ENCODE results near the gene PAM.

Gene PAM

DNA sequence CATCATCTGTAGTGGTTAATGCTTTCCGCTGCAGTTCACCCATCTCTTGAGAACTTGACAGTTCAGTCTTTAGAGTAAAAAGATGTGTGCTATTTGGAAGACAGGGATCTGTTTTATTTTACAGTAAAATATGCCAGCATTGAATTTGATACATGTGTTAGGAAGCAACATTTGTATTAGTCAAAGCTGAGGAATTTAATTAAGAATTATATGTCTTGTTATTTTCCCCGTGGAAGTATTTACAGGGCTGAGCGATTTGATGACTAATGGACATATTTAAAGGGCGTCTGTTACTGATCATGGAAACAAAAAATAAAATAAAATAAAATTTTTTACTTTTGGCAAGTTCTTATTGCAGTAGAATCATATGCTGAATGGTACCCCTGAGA, 101.3 kb downstream of the PAM start:
- FAIRE-seq: no peak

DNA sequence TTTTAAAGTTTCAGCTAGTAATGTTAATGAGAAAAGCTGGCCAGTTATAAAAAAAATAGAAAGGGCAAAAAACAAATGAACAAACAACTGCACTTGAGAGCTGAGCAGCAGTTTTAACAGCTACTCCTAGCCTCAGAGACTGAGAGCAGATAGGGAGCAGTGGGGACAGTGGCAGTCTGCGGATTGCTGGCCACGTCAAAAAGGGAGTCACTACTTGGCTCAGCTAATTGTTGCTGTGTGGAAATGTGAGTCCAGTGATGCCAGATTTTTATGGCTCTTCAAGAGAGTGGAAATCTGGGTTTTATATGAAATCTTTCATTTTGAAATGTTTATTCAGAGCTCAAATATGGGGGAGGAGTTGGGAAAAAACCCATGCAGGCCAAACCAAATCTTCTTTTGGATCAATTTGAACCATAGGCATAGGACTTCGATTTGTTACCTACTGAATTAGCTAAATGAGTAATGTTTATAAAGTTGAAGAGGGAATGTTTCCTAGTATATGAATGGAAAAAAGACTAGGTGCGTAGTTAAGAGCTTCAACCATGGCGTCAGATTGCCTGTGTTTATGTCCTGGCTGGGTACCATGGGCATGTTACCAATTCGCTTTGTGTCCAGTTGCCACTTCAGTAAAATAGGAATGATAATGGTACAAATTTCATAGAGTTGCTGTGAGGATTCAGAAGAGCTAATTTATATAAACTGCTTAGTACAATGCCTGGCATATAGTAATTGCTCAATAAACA, 102.1 kb downstream of the PAM start:
- DNase-seq (ENCODE audit: insufficient read length, low spot score) (no peak), FAIRE-seq (no peak)

More for the DNA sequence above, 101.3 kb downstream of the PAM start:
- DNase-seq (ENCODE audit: insufficient read length, low spot score): peak; percentile 21

DNA sequence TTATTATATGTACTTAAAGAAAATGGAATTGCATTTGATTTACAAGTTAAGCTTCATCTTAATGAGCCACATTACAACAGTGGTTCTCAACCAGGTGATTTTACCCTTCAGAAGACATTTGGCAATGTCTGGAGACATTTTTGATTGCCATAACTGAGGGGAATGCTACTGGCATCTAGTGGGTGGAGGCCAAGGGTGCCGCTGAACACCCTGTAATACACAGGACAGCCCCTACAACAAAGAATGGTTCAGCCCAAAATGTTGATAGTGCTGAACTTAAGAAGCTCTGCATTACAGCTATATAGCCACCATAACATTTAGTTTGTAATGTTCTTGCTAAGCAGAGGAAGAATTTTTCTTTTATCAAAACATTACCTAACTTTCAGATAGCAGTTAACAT, 103.1 kb downstream of the PAM start:
- FAIRE-seq: no peak
- DNase-seq (ENCODE audit: insufficient read length, low spot score): no peak

DNA sequence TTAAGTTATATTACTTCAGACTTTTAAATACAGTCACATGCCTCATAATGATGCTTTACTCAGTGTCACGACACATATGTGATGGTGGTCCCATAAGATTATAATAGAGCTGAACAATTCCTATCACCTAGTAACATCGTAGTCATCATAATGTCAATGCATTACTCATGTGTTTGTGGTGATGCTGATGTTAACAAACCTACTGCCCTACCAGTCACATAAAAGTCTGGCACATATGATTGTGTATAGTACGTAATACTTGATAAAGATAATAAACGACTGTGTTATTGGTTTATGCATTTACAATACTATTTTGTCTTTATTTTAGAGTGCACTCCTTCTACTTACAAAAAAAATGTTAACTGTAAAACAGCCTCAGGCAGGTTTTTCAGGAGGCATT, 103.7 kb downstream of the PAM start:
- FAIRE-seq (peak; percentile 80), DNase-seq (ENCODE audit: insufficient read length, low spot score) (no peak)

DNA sequence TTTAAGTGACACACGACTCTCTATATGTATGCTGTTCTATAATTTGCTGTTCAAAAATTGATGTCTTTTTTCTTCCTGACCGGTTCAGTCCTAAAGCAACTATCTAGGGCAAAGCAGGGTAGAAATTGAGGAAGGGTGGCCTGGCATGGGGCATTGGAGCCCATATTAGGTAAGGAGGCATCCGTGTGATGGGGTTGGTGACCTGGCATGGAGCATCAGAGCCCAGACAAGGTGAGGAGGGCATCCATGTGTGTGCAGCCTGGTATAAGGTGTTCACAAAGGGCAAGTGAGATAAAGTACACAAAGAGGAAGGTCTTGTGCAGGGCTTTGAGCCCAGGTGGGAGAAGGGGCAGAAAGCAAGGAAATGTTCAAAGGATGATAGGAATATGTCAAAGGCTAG, 104.9 kb downstream of the PAM start:
- no peak for FAIRE-seq

DNA sequence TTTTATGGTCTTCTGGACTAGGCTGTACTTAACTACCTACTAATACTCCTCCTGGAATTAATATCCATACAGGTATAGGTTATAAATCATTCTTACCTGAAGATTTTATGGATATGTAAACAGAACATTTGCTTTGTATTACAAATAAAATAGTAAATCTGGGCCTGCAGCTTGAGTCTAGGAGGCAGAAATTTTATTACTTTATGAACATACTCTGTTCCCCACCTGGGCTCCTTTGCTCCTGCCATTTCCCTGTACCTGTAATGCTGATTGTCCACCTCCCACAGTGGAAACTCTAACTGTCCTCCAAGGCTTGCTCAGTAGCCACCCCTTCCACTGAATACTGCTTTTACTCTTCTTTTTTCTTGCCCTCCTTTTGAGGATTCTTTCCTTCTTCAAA, 108.0 kb downstream of the PAM start:
- FAIRE-seq (no peak), DNase-seq (ENCODE audit: insufficient read length, low spot score) (no peak)

More for the DNA sequence above, 104.9 kb downstream of the PAM start:
- DNase-seq (ENCODE audit: insufficient read length, low spot score): no peak

DNA sequence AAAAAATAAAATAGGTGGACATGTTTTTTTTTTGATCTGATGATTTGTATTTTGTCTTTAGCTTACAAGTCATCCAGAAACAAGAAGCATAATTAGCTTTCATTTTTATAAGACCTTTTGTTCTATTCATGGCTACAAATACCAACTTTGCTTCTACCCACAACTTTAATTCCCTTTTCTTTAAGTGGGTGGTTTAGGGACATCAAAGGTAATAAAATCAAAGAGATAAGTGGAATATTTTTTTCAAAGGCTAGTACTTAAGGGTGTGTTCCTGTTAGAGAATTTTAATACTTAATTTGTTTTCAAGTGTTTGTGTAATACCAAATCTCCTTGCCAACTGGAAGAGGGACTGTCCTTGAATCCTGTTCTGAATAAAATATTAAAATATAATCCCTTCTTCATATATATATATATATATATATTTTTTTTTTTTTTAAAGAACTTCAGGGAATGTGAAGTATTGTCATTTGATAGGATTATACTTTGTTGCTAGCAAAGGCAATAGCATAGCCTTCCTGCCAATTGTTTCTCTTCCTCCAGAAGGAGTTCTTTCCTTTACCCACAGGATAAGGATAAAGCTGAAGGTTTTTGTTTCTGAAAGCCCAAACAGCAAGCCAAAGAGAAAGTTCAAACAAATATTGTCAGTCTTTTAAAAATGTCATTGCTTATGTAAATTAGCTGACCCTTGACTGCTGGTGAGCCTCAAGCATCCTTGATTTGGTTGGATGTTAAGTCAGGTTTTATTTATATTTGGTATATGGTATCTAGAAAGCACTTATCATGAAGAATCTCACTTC, 108.9 kb downstream of the PAM start:
- DNase-seq (ENCODE audit: insufficient read length, low spot score) (no peak), FAIRE-seq (no peak)

DNA sequence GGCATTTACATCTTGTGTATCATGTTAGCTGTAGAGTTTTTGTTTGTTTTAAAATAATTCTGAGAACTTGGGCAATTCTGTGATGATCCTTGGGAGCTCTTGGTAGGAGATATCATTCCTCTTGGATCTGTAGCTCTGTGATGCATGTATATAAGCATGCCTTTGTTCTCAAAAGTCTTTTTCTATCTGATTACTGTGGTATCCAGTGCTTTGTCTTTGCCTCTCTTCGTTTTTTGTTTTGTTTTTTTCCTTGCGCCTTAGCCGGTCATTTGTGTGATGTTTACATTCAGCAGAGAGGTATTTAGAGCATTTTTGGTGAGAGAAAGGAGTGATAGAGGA, 110.0 kb downstream of the PAM start:
- FAIRE-seq (no peak), DNase-seq (ENCODE audit: insufficient read length, low spot score) (no peak)

DNA sequence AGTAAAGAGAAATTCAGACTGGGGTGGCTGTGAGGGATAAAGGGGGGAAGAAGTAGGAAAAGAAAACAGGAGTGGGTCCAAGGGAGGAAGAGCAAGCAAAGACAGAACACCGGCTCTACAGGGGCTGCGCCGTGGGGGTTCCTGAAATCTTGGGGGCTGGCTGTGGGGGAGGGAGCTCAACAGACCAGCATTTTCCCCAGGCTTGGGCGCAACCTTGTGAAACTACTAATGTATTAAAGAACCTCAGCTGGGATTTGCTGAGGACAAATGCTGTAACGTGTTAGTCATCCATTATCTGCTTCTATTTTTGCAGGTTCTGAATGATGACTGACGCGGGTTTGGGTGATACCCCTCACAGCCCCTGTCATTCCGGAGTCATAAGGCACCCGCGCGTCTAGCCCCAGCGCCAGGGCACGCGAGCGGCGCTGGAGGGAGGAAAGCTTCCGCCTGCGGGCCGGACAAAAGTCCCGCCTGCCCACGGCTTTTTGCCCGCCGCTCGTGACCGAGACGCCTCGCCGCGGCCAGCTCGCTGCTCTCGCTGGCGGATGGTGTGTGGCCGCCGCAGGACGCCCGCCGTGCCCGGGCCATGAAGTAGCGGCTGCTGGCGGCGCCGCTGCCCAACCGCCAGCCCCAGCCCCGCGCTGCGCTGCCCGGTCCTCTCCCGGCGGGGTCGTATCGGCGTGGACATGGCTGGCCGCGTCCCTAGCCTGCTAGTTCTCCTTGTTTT, 110.6 kb downstream of the PAM start:
- FAIRE-seq: no peak
- peak; percentile 50 for DNase-seq (ENCODE audit: insufficient read length, low spot score)

DNA sequence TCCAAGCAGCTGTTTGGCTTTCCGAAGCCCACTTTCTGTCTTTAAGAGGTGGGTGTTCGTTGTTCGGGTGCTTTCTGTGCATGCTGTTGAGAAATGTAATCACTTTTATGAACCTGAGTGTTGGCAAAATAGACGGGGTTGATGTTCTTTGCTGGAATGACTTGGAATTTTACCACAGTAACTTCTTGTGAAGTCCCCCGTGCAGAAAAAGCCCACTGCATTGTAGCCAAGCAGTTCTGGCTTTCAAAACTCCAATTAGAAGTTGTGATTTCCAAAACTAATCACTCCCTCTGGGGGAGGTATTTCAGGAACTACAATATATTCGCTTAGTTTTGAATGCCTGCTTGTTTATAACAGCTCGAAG, 111.1 kb downstream of the PAM start:
- DNase-seq (ENCODE audit: insufficient read length, low spot score): no peak
- FAIRE-seq: no peak

DNA sequence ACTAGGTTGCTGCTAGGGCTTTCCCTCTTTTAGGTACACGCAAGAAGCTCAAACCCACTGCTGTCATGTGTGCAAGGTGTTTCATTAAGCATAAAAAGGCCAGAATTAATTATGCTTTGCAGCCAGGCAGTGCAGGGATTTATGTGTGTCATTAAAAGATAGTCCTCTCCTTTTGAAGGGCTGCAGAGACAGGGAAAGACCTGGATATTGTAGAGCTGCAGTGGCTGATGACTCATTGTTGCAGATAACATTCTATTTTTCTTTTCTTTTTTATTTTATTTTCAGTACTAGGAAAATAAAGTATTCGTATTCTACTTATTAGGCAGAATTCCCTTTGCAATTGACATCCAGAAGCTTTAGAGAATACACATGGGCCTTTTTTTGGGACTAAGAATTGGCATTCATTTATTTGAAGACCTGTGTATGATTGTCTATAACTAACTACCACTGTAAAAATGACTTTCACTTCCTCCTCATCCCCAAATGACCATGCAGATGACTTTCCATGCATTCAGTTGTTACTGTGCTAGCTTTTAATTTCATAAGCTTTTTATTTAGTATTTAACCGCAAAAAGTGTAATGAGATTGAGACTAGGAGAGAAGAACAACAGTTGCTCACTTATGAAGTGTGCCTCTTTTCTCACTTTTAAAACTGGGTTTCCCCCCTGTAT, 113.0 kb downstream of the PAM start:
- FAIRE-seq (no peak), DNase-seq (ENCODE audit: insufficient read length, low spot score) (no peak)

DNA sequence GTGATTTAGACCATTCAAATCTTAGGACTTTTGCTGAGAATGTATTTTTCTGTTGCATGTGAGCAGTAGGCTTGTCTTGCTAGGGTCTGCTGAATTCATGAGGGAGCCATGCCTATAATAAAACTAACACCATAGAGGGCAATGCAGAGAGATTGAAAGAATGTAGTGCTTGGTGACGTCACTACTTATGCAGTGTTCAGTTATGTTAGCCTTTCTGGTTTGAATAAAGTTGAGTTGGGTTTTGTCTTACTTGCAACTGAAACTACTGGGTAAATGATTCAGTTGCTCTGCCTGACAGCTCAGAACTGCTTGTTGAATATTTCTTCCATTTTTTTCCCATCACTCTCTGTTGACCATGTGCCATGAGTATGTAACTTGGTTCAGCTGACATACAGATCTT, 114.1 kb downstream of the PAM start:
- FAIRE-seq (no peak), DNase-seq (ENCODE audit: insufficient read length, low spot score) (no peak)

DNA sequence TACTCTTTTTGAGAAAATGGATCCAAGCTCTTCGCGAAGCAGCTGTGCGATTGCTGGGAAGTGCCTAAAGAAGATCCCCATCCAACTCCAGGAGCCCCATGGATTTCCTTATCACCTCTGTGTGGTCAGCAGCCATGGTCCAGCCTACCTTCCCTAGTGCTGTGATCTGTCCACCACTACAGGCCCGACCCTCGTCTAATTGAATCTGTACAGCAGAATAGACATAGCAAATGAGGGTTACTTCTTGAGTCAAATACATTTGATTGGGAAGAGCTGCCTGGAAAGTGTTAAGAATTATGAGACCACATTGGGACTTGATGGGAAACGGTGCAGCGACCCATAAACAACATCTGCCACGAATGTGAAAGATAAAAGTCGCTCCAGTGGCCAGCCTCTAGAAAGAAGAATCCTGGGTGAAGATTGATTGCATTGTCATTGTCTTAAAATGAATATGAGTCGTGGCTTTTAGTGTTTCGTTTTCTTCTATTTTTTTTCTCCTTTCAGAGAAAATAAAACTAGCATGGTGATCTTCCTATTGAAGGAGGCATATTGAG, 118.4 kb downstream of the PAM start:
- FAIRE-seq: no peak
- no peak for DNase-seq (ENCODE audit: insufficient read length, low spot score)

DNA sequence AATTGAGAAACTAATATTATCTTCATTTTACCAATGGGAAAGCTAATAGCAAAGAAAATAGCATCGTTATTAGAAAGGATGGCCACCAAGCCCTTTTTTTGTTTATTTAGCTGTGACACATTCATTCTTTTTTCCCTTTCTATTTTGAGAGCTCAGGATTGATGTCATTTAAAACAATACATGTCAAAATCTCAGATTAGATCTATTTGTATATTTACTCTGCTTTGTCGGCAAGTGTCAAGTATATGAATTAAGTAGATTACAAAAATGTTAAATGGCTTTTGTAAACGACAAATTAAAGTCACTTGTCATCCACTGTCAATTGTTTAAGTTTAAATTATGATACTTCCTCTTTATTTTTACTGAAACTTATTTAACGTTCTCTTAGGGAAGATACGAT, 118.9 kb downstream of the PAM start:
- FAIRE-seq (no peak), DNase-seq (ENCODE audit: insufficient read length, low spot score) (no peak)

DNA sequence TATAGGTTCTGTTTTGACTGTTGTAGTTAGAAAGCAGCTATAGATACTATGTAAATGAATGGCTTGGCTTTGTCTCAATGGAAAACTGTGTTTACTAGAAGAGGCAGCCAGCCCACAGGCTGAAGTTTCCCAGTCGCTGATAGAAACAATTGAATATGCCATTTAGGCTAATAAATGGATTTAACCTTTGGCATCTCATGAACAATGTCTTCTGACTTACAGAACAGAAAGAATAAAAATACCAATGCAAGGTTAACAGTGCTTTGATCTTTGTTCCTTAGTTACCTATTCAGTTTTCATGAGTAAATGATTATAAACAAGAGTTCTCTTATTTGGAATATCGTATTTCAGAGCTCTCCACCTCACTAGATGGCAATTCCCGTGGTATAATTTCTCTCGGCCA, 120.6 kb downstream of the PAM start:
- no peak for DNase-seq (ENCODE audit: insufficient read length, low spot score)
- no peak for FAIRE-seq

DNA sequence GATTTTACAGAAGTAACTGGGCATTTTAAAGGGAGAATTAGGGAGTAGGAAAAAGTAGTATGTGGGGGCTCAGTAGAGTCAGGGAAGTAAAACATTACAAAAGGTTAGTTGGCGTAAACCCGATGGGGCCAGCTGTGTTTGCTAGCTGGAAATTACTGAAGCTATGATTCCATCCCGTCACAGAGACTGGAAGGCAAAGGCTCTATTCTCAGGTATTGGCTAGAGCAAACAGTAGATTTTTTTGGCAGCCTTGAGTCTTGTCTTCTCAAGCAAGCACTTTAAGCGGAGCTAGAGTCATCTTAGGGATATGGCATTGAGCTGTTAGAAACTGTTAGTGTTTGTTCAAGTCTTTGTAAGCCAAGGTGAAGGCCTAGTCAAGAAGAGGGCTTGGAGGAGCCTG, 121.5 kb downstream of the PAM start:
- FAIRE-seq (no peak), DNase-seq (ENCODE audit: insufficient read length, low spot score) (no peak)

DNA sequence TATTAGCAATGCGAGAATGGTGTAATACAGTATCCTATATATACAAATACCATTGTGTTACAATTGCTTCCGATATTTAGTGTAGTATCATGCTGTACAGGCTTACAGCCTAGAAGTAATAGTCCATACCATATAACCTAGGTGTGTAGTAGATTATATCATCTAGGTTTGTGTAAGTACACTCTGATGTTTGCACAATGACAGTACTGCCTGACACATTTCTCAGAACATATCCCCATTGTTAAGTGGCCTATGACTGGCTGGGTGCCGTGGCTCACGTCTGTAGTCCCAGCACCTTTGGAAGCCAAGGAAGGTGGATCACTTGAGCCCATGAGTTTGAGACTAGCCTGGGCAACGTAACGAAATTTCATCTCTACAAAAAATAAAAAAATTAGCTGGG, 124.6 kb downstream of the PAM start:
- FAIRE-seq (no peak), DNase-seq (ENCODE audit: insufficient read length, low spot score) (no peak)

DNA sequence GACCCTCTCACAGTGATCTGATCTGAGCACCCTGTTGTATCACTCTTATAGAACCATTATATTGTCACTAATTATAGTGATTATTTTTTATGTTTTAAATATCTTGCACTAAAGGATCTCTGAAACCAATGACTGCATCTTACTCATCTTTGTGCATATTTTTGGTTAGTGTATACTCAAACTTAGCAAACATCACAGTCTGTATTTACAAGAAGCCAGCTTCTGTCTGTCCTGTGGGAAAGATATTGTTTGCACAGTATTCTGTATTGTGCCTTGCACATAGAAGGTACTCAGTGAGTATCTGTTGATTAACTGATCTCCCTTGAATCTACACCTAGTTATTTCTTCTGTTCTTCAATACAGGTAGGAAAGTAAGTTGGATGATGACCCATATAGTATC, 131.5 kb downstream of the PAM start:
- no peak for FAIRE-seq
- no peak for DNase-seq (ENCODE audit: insufficient read length, low spot score)

DNA sequence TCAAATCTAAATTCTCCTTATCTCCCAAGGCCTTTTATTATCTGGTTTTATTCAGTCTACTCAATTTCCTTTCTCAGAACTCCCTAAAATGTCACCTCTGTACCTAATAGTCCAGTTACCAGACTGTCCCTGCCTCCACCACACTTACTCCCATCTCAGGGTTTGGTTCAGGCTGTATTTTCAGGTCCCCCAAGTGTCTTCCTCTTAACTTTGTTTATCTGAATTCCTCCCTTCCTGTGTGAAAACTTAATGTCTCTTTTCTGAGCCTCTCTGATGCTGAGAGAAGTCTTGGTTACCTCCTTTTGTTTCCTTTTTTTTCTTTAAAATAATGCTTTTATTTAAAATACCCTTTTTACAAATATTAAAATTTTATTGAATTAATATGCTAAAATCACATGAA, 133.4 kb downstream of the PAM start:
- FAIRE-seq: no peak

DNA sequence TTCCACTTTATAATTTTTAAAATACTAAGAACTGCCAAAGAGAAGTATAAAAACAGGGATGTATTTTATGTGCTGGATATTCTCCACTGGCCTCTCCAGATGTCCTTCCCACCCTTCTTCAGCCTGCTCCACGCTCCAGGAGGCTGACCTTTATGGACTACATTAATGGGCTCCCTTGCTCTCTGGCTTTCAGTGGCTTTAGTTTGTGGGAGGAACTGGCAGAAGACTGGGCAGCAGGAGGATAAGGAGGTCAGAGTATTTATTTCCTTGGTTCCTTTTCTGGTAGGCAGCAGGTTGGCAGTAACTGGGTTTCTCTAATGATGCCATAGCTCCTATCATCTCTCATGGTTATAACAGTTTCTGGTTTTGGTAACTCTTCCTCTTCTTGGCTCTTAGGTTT, 133.9 kb downstream of the PAM start:
- FAIRE-seq (no peak), DNase-seq (ENCODE audit: insufficient read length, low spot score) (no peak)

More for the DNA sequence above, 133.4 kb downstream of the PAM start:
- no peak for DNase-seq (ENCODE audit: insufficient read length, low spot score)

DNA sequence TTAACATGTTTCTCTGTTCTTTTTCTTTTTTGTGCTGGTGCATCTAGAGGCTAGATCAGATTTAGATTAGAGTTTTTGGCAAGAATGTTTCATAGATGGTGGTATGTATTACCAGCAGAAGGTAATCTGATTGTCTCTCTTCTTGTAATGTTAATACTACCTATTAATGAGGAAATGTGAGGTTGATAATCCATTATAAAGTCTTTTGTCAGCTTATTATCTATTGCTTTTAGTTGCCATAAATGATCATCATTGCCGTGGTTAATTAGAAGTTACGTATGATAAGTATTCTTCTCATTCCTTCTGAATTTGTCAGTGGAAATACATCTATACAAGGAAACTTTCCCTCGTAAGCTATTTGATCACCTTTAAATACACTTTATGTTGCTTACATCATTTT, 135.0 kb downstream of the PAM start:
- DNase-seq (ENCODE audit: insufficient read length, low spot score) (no peak), FAIRE-seq (no peak)
